Gastrocnemius medialis (tissue), 4 donors: ENCODE data around the gene MEIOSIN.
"Not testable (repeated sequence)": the region's sequence is repeated elsewhere in the genome, so short reads cannot be mapped to it uniquely, and the experiment has no call there.

ENCODE experiments used
- POLR2A ChIP-seq, 2 donors: fragments of 450-650 bp; IDR thresholded peaks; one replicate each; pipeline ENCODE4 v1.6.1; 2017; ENCODE audit warnings: antibody characterized with exemption in 2 of 2, mild to moderate bottlenecking in 2 of 2, moderate library complexity in 2 of 2
- TF ChIP-seq, protein P1 (sequence below), 5 experiments: fragments of 450-650 bp in 3 of 5; fragments of 200-600 bp in 2 of 5; sonication (generic) in 2 of 5; IDR thresholded peaks in 4 of 5; conservative IDR thresholded peaks in 1 of 5; 1 replicate in 4 of 5; 2 replicates in 1 of 5; pipeline ENCODE4 v1.5.1; 2016 to 2019; ENCODE audit warnings: antibody characterized with exemption in 5 of 5, mild to moderate bottlenecking in 3 of 5, moderate library complexity in 3 of 5

DNA sequence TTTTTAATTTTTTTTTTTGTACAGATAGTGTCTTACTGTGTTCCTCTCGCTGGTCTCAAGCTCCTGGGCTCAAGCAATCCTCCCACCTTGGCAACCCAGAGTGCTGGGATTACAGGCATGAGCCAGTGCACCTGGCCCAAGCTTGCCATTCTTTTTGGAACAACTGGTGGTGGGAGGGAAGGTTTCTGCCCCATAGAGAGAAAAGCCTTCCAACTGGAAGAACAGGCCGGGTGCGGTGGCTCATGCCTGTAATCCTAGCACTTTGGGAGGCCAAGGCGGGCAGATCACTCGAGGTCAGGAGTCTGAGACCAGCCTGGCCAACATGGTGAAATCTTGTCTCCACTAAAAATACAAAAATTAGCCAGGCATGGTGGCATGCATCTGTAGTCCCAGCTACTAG, 66.3 kb downstream of the MEIOSIN start:
- TF ChIP-seq, protein P1, sequence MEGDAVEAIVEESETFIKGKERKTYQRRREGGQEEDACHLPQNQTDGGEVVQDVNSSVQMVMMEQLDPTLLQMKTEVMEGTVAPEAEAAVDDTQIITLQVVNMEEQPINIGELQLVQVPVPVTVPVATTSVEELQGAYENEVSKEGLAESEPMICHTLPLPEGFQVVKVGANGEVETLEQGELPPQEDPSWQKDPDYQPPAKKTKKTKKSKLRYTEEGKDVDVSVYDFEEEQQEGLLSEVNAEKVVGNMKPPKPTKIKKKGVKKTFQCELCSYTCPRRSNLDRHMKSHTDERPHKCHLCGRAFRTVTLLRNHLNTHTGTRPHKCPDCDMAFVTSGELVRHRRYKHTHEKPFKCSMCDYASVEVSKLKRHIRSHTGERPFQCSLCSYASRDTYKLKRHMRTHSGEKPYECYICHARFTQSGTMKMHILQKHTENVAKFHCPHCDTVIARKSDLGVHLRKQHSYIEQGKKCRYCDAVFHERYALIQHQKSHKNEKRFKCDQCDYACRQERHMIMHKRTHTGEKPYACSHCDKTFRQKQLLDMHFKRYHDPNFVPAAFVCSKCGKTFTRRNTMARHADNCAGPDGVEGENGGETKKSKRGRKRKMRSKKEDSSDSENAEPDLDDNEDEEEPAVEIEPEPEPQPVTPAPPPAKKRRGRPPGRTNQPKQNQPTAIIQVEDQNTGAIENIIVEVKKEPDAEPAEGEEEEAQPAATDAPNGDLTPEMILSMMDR (IDR thresholded peaks at IDR 0.05 in 4 of 5, conservative IDR thresholded peaks at IDR 0.05 in 1 of 5) = not testable (repeated sequence)
- not testable (repeated sequence) for TF ChIP-seq POLR2A (IDR thresholded peaks at IDR 0.05)
